Myocyte (in vitro differentiated cells): ENCODE measurements around the gene COL4A3. TPM values are rescaled to one million over a fixed set of nuclear protein-coding genes. Genes with fewer than 3 reads are reported as not detected.
A peak's percentile ranks its signal among the peaks of the same experiment; 100 is the strongest.

ENCODE experiments used
- DNase-seq: peaks from one replicate; pipeline ENCODE4 v3.0.0-alpha.2; 2012; ENCODE audit warnings: low read depth
- total RNA-seq: library from RNA; depleted of rRNA; stranded (reverse); fragments of >200 nt; gene quantifications from 2 replicates; pipeline ENCODE4 v1.2.3, GENCODE V29; 2014

COL4A3 gene
- total RNA-seq, 1 donor from 2014 or later, result 0.08 TPM

- no peak for DNase-seq
These were observed 174.7 kb downstream of the COL4A3 start for GRCh38 chr2:227339098-227339599.

DNA sequence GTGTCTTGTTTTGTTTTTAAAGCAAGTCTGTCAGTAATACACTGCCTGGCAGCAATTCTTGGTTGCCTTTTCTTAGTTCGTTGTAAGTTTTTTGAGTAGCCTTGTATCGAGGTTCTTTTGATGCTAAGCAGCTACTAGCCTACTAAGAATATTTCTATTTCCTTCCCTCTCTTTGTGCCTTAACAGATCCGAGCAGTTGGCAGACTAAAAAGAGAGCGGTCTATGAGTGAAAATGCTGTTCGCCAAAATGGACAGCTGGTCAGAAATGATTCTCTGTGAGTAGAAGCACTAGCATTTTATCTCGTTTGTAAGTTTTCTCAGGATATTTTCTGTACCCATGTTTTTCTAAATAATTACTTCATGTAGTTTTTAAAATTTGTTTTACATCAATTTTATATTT is 175.7 kb downstream of the COL4A3 start:
- DNase-seq, result no peak

- DNase-seq, result no peak
These were observed 177.1 kb downstream of the COL4A3 start for GRCh38 chr2:227341553-227341952.

DNA sequence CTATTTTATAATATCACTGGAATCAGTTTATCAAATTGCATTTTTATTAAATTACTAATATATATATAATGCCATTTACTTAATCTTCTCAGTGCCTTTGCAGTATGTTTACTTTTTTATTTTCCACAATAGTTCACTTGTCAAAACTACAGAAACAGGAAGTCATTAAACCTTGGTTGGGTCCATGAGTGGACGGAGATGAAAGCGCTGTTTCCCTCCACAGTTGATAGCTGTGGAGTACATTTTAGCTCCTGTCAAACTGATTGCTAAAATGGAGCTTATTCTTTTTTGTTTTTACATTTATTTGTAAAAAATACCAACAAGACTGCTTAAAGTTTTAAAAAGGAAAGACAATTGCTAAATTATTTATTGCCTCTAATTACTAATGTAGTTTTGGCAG is 179.8 kb downstream of the COL4A3 start:
- no peak for DNase-seq

DNA sequence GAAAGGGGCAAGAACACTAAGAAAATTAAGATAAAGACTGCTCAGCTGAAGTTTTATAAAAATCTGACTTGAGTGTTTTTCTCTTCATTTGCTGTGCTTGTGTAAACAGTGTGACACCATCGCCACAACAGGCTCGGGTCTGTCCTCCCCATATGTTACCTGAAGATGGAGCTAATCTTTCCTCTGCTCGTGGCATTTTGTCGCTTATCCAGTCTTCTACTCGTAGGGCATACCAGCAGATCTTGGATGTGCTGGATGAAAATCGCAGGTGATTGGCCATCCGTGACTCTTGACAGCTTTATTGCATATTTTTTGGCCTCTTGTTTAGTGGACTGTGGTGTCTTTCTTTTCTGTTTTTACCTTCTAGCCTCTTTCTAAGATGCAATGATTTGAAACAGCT is 182.7 kb downstream of the COL4A3 start:
- DNase-seq, result no peak

GRCh38 chr2:227348324-227348723 is 183.9 kb downstream of the COL4A3 start:
- no peak for DNase-seq

DNA sequence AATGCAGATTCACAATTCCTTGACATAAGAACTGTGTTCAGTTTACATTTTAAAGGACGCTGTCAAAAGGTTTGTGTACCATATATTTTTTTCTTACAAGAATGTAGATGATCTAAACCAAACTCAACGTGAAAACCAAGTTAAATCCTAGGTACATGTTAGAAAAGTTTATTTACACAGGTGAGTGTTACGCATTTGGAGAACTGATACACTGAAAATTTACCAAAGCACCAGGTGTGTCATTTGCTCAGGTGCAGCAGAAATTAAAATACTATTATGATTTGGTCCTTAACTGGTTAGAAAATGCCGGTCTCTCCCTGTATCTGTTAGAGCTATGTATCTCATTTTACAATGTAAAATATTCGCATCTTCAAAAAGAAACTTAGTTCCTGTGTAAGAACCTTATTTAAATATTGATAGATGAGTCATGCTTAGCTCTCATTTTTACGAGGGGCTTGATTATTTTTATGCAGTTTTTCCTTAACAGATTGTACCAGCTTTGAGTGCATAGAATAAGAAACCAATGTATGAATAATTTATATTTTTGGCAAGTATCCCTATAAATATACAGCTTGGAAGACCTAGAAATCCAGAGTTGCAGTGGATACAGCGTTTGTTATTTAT is 185.7 kb downstream of the COL4A3 start:
- DNase-seq, result no peak

DNA sequence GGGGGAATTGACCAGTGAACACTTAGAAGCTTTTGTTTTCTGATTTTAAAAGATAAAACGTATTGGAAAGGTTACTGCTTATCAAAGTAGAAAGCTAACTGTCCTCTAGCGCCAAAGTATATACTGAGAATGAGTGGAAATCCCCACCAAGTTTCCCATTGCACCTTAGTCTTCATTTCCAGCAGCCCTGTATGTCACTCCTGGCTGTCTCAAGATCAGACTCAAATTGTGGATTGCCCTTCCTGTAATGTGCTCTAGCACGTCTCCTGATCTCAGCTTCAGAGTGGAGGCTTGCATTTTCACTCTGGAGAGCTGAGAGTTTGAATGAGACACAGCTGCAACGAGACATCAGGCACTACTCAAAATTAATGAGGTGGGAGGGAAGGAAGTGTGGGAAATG is 187.2 kb downstream of the COL4A3 start:
- no peak for DNase-seq

DNA sequence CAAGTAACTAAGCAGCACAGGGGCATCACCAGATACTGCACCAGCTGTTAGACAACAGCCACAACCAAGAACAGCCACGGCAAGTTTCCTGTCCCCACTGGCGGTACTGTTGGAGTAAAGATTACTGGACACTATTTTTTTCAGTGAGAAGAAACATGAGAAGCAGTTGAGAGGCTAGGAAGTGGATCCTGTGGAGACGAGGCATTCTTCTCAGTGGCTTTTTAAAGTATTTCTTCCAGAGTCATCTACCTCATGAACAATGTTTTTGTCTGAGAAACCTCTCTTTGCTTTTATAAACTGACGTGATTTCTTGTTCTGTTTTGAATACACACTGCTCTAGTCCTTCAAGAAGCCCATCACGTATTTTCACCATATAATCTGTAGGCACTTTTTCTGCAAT is 195.9 kb downstream of the COL4A3 start:
- DNase-seq, result peak; percentile 50

GRCh38 chr2:227363756-227364155 is 199.3 kb downstream of the COL4A3 start:
- DNase-seq, result no peak

Other genes with a start within 250 kb of the COL4A3 start
- gene COL4A4, start 419 bp upstream of the COL4A3 start, total RNA-seq, result 0.36 and 0.64 TPM in 2 replicates
- 82.2 and 103 TPM in 2 replicates for gene MFF, start 160.6 kb downstream of the COL4A3 start, total RNA-seq
- gene TM4SF20, start 214.7 kb downstream of the COL4A3 start, total RNA-seq, result not detected in 2 replicates
- gene SCYGR1, start 223.3 kb downstream of the COL4A3 start, total RNA-seq, result not detected in 2 replicates